ENCODE results near the gene HOXB8.
A peak's percentile ranks its signal among the peaks of the same experiment; 100 is the strongest.

Gene HOXB8

GRCh38 chr17:48610282-48611211, 4.5 kb downstream of the HOXB8 start, which contains the start of gene HOXB7:
Gene HOXB7, minus strand, starts transcription at chr17:48611017. Its CDS starts 99 bp downstream, at chr17:48610918.
- peak; percentile 47 for DNase-seq

GRCh38 chr17:48609759-48610281, 5.3 kb downstream of the HOXB8 start:
- DNase-seq = no peak

GRCh38 chr17:48609033-48609432, 6.1 kb downstream of the HOXB8 start:
- DNase-seq = no peak

GRCh38 chr17:48608494-48608834, 6.6 kb downstream of the HOXB8 start:
- DNase-seq = no peak

GRCh38 chr17:48606892-48607614, 8.0 kb downstream of the HOXB8 start:
- DNase-seq = no peak

- DNase-seq = no peak
These were observed 8.9 kb downstream of the HOXB8 start for GRCh38 chr17:48605991-48606891.

- DNase-seq = no peak
These were observed 9.6 kb downstream of the HOXB8 start for GRCh38 chr17:48605409-48605919.

GRCh38 chr17:48604770-48605329, 10.2 kb downstream of the HOXB8 start, which contains the start of gene HOXB6:
Gene HOXB6, minus strand, starts transcription at chr17:48604986. Its CDS starts 6,836 bp downstream, at chr17:48598150.
- no peak for DNase-seq

- DNase-seq = no peak
These were observed 10.9 kb downstream of the HOXB8 start for GRCh38 chr17:48603959-48604769.

- DNase-seq = no peak
These were observed 13.3 kb downstream of the HOXB8 start for GRCh38 chr17:48601539-48602425.

GRCh38 chr17:48601207-48601538, 13.9 kb downstream of the HOXB8 start:
- DNase-seq = no peak

GRCh38 chr17:48600244-48601098, 14.6 kb downstream of the HOXB8 start:
- no peak for DNase-seq

GRCh38 chr17:48599354-48599753, 15.7 kb downstream of the HOXB8 start:
- no peak for DNase-seq

- no peak for DNase-seq
These were observed 16.4 kb downstream of the HOXB8 start for GRCh38 chr17:48598736-48599135.

- DNase-seq = no peak
These were observed 17.1 kb downstream of the HOXB8 start for GRCh38 chr17:48597778-48598631.

- DNase-seq = no peak
These were observed 17.6 kb downstream of the HOXB8 start for GRCh38 chr17:48597528-48597777.

GRCh38 chr17:48596735-48597527, 18.2 kb downstream of the HOXB8 start:
- no peak for DNase-seq
